IgD-negative memory B cell (primary cell): ENCODE measurements around the gene ENTREP1. TPM values are rescaled to one million over a fixed set of nuclear protein-coding genes. Genes with fewer than 3 reads are reported as not detected.
"Not testable (repeated sequence)": the region's sequence is repeated elsewhere in the genome, so short reads cannot be mapped to it uniquely, and the experiment has no call there.

Experiments
- H3K27ac Mint-ChIP-seq, 3 donors: one replicate each; pipeline ENCODE4 v1.8.0; 2020 to 2022; ENCODE audit warnings: mild to moderate bottlenecking in 3 of 3, mixed read lengths in 3 of 3, moderate library complexity in 1 of 3
- H3K27me3 Mint-ChIP-seq: one replicate; pipeline ENCODE4 v1.8.0; 2021; ENCODE audit warnings: mixed read lengths
- H3K36me3 Mint-ChIP-seq: one replicate; pipeline ENCODE4 v1.8.0; 2020; ENCODE audit warnings: mild to moderate bottlenecking, mixed read lengths
- H3K4me1 Mint-ChIP-seq, 3 donors: one replicate each; pipeline ENCODE4 v1.8.0; 2020 to 2022; ENCODE audit warnings: mixed read lengths in 3 of 3, mild to moderate bottlenecking in 1 of 3
- H3K4me3 Mint-ChIP-seq, 4 donors: one replicate each; pipeline ENCODE4 v1.8.0; 2020 to 2022; ENCODE audit warnings: mild to moderate bottlenecking in 4 of 4, mixed read lengths in 4 of 4, moderate library complexity in 3 of 4
- H3K9me3 Mint-ChIP-seq, 3 donors: one replicate each; pipeline ENCODE4 v1.8.0; 2020 to 2021; ENCODE audit warnings: mixed read lengths in 3 of 3, mild to moderate bottlenecking in 1 of 3
- polyA plus RNA-seq: library from polyadenylated mRNA; unstranded; fragments of 300-500 nt; fragmentation: Illumina TruSeq; gene quantifications from one replicate; pipeline ENCODE4 v1.2.3, GENCODE V29; 2021

The ENTREP1 gene
- polyA plus RNA-seq, 1 donor from 2014 or later = not detected

- Mint-ChIP-seq H3K27ac (peak overlapping the region in 1 of 3 donors; percentile 54), H3K27me3 (peaks cover 3% of the 10 kb centered on the region), H3K4me1 (no peaks in the 10 kb centered on the region), H3K36me3 (peaks cover under 1% of the 10 kb centered on the region), H3K9me3 (no peaks in the 10 kb centered on the region), H3K4me3 (peak overlapping the region in 1 of 4 donors; percentile 71)
Observed at GRCh38 chr9:69396759-69397158, 71.7 kb downstream of the ENTREP1 start.

- peaks cover 5% of the 10 kb centered on the region for H3K27me3 Mint-ChIP-seq
- H3K4me3 Mint-ChIP-seq = no peak overlapping the region
- H3K27ac Mint-ChIP-seq = no peak overlapping the region
- H3K9me3 Mint-ChIP-seq = no peaks in the 10 kb centered on the region
- H3K36me3 Mint-ChIP-seq = peaks cover 2% of the 10 kb centered on the region
- no peaks in the 10 kb centered on the region for H3K4me1 Mint-ChIP-seq
Observed at GRCh38 chr9:69397384-69398214, 72.6 kb downstream of the ENTREP1 start.

- H3K4me3 Mint-ChIP-seq = no peak overlapping the region
- peaks cover 9% of the 10 kb centered on the region for H3K27me3 Mint-ChIP-seq
- peaks cover 2% of the 10 kb centered on the region for H3K36me3 Mint-ChIP-seq
- no peak overlapping the region for H3K27ac Mint-ChIP-seq
- H3K4me1 Mint-ChIP-seq = no peaks in the 10 kb centered on the region
- H3K9me3 Mint-ChIP-seq = peaks cover 0 to 4% (median 0%) of the 10 kb centered on the region in 3 donors
Observed at GRCh38 chr9:69400470-69400869, 75.5 kb downstream of the ENTREP1 start.

DNA sequence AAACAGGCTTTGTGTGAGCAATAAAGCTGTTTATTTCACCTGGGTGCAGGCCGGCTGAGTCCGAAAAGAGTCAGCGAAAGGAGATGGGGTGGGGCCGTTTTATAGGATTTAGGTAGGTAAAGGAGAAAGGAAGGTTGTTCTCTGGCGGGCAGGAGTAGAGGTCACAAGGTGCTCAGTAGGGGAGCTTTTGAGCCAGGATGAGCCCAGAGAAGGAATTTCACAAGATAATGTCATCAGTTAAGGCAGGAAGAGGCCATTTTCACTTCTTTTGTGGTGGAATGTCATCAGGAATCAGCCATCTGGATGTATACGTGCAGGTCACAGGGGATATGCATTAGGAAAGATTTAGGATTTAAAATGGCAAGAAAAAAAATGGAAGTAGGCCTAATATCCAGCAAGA lies 84.9 kb downstream of the ENTREP1 start:
- not testable (repeated sequence) for H3K9me3 Mint-ChIP-seq, H3K27me3 Mint-ChIP-seq, H3K4me3 Mint-ChIP-seq, H3K4me1 Mint-ChIP-seq, H3K27ac Mint-ChIP-seq, H3K36me3 Mint-ChIP-seq

DNA sequence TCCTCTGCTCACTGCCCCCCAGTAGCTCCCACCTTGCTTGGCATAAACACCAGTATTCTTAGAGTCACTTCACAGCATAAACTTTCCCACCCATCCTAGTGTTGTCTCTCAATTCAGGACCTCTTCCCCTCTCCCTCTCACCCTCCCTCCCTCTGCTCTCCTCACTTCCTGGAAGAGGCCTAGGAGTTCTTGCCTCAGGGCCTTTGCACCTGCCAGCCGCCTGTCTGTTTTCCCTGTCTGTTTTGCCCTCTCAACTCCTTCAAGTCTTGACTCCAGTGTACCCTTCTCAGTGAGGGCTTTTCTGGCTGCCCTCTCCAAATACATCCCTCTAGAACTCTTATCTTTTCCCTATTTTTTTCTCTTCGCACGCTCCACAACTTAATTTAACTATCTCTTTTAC lies 86.2 kb downstream of the ENTREP1 start:
- H3K4me3 Mint-ChIP-seq = no peak overlapping the region
- H3K27ac Mint-ChIP-seq = peak overlapping the region in 1 of 3 donors; percentile 3
- peaks cover 1% of the 10 kb centered on the region for H3K36me3 Mint-ChIP-seq
- H3K9me3 Mint-ChIP-seq = peaks cover 0 to 2% (median 0%) of the 10 kb centered on the region in 3 donors
- H3K27me3 Mint-ChIP-seq = peaks cover 3% of the 10 kb centered on the region
- peaks cover 0 to 1% (median 0%) of the 10 kb centered on the region in 3 donors for H3K4me1 Mint-ChIP-seq

DNA sequence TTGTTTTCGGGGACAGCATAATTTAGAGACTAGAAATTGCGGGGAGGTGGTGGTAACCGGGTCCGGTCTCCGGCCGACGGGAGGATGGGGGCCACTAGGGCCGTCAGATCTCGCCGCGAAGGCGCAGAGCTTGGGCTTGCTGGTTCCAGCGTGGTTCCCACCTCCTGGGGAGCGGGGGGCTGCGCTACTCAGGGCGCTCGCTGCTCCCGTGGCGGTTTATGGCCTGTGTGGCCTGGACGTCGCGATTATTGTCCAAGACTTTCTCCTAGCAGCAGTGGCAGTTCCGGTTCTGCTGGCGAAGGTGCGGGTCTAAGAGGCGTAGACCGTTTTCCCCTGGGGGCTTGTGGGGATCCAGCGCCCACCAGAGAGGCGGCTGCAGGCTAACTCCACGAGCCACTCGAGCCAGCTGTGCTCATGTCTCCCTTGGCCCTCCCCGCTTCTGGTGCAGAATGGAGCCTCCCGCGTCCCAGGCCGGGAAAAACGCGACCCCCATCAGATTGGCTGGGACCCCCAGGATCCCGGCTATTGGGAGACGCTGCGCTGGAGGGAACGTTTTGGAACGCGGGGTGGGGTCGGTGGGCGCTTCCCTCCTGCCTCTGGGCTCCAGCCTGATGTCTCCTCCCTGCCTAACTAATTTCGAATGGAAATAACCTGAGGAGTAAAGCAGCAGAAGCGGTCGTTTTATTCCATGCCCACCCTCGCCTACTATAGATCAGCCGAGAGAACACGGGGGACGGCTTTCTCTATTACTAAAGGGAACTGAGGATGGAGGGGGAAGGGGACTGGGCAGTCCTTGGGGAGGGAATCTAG lies 87.1 kb downstream of the ENTREP1 start:
- H3K4me3 Mint-ChIP-seq = no peak overlapping the region
- H3K36me3 Mint-ChIP-seq = peaks cover 1% of the 10 kb centered on the region
- no peak overlapping the region for H3K27ac Mint-ChIP-seq
- H3K4me1 Mint-ChIP-seq = peaks cover 0 to 1% (median 0%) of the 10 kb centered on the region in 3 donors
- H3K9me3 Mint-ChIP-seq = peaks cover 0 to 2% (median 0%) of the 10 kb centered on the region in 3 donors
- H3K27me3 Mint-ChIP-seq = peaks cover 3% of the 10 kb centered on the region

- Mint-ChIP-seq H3K9me3 (peaks cover 0 to 2% (median 0%) of the 10 kb centered on the region in 3 donors), H3K4me3 (peak overlapping the region in 1 of 4 donors; percentile 53), H3K27ac (peak overlapping the region in 1 of 3 donors; percentile 39), H3K36me3 (peaks cover 1% of the 10 kb centered on the region), H3K4me1 (peaks cover 0 to 1% (median 0%) of the 10 kb centered on the region in 3 donors), H3K27me3 (peaks cover 3% of the 10 kb centered on the region)
Observed at GRCh38 chr9:69412741-69413150, 87.7 kb downstream of the ENTREP1 start.

DNA sequence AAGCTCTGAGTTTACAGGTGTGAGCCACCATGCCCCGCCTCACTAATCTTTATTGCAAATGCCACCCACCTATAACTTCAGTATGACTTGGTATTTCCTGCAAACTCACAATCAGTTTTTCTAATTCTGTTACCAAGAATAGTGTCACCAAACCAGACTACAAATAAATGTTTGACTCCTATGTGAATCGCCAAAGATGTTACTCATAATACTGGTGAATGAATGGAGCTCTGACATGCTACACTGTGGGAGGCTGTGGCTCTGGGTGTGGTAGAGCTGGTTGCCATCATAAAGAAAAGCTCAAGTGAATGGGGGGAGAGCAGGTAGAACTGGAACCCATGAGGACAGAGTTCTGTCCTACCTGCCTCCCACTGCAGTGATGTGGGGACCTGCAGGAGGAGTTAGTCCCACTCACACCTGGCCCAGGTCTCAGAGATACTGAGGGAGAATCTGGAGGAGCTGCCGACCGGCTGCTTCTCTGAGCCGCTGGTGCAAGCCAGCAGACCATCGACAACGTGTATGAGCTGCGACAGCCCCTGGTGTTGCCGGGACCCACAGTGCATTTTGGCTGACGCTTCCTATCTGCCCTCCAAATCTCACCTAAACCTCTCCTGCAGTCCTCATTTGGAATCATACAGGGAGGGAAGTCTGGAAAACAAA lies 95.7 kb downstream of the ENTREP1 start:
- no peak overlapping the region for H3K4me3 Mint-ChIP-seq
- no peaks in the 10 kb centered on the region for H3K9me3 Mint-ChIP-seq
- H3K27me3 Mint-ChIP-seq = peaks cover 6% of the 10 kb centered on the region
- H3K27ac Mint-ChIP-seq = no peak overlapping the region
- no peaks in the 10 kb centered on the region for H3K36me3 Mint-ChIP-seq
- H3K4me1 Mint-ChIP-seq = no peaks in the 10 kb centered on the region

- Mint-ChIP-seq H3K36me3 (no peaks in the 10 kb centered on the region), H3K4me3 (no peak overlapping the region), H3K27me3 (peaks cover 6% of the 10 kb centered on the region), H3K27ac (no peak overlapping the region), H3K4me1 (peaks cover 0 to 2% (median 0%) of the 10 kb centered on the region in 3 donors), H3K9me3 (no peaks in the 10 kb centered on the region)
Observed at GRCh38 chr9:69421908-69422801, 97.1 kb downstream of the ENTREP1 start.

GRCh38 chr9:69425136-69425801 lies 100.3 kb downstream of the ENTREP1 start:
- no peaks in the 10 kb centered on the region for H3K36me3 Mint-ChIP-seq
- peaks cover 2% of the 10 kb centered on the region for H3K27me3 Mint-ChIP-seq
- no peaks in the 10 kb centered on the region for H3K9me3 Mint-ChIP-seq
- no peak overlapping the region for H3K27ac Mint-ChIP-seq
- peaks cover 0 to 2% (median 0%) of the 10 kb centered on the region in 3 donors for H3K4me1 Mint-ChIP-seq
- no peak overlapping the region for H3K4me3 Mint-ChIP-seq

DNA sequence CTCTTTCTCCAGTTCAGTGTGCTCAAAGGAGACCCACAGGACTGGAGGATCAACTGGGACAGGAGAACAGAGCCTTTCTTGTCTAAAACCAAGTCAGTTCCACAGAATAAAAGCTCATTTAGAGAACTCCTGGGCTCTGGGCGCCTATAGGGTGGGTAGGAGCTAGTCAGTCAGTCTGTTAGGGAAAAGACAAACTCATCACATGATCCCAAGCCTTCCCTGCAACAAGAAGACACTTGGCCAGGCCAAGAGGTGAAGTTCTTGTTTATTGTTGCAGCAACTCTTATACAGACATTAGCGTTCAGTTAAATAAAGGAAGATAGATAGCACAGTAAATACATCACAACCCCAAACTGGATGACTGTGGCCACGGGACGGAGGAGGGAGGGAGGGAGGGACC lies 102.3 kb downstream of the ENTREP1 start:
- Mint-ChIP-seq H3K4me3 (no peak overlapping the region), H3K27me3 (peaks cover 2% of the 10 kb centered on the region), H3K36me3 (no peaks in the 10 kb centered on the region), H3K9me3 (no peaks in the 10 kb centered on the region), H3K4me1 (peaks cover 0 to 2% (median 0%) of the 10 kb centered on the region in 3 donors), H3K27ac (no peak overlapping the region)

GRCh38 chr9:69428017-69428785 lies 103.2 kb downstream of the ENTREP1 start:
- no peak overlapping the region for H3K4me3 Mint-ChIP-seq
- peaks cover 2% of the 10 kb centered on the region for H3K27me3 Mint-ChIP-seq
- no peak overlapping the region for H3K27ac Mint-ChIP-seq

DNA sequence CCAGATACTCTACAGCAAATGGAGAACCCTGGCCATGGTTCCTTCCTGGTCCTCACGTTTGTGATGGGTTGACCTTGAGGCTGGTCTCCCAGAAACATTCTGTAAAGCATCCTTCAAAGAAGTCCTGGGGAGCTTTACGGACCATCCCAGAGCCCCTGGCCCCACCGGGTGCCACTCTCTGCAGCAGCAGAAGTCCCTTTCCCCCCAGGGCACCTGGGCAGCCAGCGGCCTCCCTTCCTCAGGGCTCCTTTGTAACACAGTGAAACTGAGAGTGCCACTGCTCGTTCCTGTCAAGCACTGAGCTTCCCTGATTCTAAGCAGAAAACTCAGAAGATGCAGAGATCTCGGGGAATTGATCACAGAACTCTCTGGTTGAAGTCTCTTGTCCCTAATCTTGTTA lies 104.3 kb downstream of the ENTREP1 start:
- H3K27ac Mint-ChIP-seq = no peak overlapping the region
- H3K4me3 Mint-ChIP-seq = no peak overlapping the region
- H3K9me3 Mint-ChIP-seq = no peaks in the 10 kb centered on the region
- H3K27me3 Mint-ChIP-seq = peaks cover 2% of the 10 kb centered on the region
- H3K36me3 Mint-ChIP-seq = no peaks in the 10 kb centered on the region
- H3K4me1 Mint-ChIP-seq = peaks cover 0 to 2% (median 0%) of the 10 kb centered on the region in 3 donors

More at GRCh38 chr9:69428017-69428785, 103.2 kb downstream of the ENTREP1 start:
- Mint-ChIP-seq H3K9me3 (no peaks in the 10 kb centered on the region), H3K36me3 (no peaks in the 10 kb centered on the region), H3K4me1 (peaks cover 0 to 2% (median 0%) of the 10 kb centered on the region in 3 donors)
